Ureter (tissue), 1 donor: ENCODE data around the gene ACAN. TPM values are rescaled to one million over a fixed set of nuclear protein-coding genes. Genes with fewer than 3 reads are reported as not detected.

Source experiments
- DNase-seq: peaks from one replicate; pipeline ENCODE4 v3.0.0-alpha.2; 2020; ENCODE audit warnings: low spot score
- total RNA-seq: library from RNA; stranded (reverse); gene quantifications from one replicate; pipeline ENCODE4 v1.2.4, GENCODE V29; 2023
- donor health status: DM: yes; HTN: yes; CAD: no.

Gene ACAN
- total RNA-seq, 1 donor from 2014 or later: 1.6 TPM

DNA sequence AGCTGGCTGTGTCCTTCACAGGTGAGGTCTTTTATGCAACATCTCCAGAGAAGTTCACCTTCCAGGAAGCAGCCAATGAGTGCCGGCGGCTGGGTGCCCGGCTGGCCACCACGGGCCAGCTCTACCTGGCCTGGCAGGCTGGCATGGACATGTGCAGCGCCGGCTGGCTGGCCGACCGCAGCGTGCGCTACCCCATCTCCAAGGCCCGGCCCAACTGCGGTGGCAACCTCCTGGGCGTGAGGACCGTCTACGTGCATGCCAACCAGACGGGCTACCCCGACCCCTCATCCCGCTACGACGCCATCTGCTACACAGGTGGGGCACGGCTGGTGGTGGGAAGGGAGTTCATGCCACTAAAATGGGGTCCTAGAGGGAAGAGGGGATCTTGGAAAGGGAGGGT, 40.1 kb downstream of the ACAN start:
- no peak for DNase-seq

DNA sequence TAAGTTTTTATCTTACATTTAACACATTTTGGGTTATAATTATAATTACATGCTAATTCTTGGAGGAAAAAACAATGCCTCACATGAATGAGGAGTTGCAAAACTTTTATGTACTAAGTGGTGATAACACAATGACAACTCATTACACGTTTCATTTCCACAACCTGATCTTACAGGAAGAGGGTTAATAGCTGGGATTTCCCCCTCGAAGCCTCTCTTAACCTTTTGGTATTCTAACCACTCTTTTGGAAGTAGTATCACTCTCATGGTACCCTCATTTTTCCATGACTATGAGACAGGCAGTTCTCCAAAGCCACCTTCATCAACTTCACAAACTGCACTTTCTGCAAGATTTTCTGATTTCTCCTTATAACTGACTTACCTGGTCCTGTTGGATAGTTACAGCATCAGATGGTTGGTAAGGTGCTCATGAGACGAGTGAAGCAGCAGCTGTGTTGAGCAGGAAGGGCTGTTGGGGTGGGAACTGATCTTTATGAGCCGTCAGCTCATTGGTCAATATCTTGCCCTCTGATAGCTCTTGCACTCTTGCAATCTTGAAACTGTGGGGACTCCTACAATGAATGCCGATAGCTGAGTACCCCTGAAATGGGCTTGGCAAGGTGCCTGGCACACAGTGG, 41.6 kb downstream of the ACAN start:
- DNase-seq: no peak

DNA sequence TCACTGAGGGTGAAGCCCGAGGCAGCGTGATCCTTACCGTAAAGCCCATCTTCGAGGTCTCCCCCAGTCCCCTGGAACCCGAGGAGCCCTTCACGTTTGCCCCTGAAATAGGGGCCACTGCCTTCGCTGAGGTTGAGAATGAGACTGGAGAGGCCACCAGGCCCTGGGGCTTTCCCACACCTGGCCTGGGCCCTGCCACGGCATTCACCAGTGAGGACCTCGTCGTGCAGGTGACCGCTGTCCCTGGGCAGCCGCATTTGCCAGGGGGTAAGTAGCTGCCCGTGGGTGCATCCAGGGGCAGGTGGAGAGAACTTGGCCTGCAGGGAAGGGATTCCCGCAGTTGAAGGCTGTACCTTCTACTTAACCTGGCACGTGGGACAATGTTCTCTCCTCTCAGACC, 42.4 kb downstream of the ACAN start:
- no peak for DNase-seq

DNA sequence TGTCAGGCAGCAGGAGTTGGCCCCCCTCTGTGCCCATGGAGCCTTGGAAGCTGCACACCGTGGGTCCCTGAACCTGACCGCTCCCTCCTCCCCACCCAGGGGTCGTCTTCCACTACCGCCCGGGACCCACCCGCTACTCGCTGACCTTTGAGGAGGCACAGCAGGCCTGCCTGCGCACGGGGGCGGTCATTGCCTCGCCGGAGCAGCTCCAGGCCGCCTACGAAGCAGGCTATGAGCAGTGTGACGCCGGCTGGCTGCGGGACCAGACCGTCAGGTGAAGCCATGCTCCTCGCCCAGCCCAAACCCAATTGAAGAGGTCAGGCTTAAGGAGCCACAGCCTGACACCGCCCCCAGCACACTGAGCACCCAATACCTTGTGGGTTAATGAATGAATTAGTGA, 43.9 kb downstream of the ACAN start:
- no peak for DNase-seq

DNA sequence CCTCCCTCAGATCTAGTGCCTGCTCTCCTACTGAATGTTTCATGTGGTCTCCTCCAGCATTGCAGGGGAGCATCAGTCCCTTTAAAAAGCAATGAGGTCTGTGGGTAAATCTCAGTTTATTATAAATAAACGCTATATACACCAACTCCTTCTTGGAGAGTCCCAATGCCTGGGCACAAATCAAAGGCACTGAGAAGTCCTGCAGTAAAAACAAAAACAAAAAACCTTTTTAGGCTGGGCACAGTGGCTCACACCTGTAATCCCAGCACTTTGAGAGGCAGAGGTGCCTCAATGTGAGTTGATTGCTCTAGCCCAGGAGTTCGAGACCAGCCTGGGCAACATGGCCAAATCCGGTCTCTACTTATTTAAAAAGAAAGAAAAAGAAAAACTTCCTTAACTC, 45.0 kb downstream of the ACAN start:
- no peak for DNase-seq

DNA sequence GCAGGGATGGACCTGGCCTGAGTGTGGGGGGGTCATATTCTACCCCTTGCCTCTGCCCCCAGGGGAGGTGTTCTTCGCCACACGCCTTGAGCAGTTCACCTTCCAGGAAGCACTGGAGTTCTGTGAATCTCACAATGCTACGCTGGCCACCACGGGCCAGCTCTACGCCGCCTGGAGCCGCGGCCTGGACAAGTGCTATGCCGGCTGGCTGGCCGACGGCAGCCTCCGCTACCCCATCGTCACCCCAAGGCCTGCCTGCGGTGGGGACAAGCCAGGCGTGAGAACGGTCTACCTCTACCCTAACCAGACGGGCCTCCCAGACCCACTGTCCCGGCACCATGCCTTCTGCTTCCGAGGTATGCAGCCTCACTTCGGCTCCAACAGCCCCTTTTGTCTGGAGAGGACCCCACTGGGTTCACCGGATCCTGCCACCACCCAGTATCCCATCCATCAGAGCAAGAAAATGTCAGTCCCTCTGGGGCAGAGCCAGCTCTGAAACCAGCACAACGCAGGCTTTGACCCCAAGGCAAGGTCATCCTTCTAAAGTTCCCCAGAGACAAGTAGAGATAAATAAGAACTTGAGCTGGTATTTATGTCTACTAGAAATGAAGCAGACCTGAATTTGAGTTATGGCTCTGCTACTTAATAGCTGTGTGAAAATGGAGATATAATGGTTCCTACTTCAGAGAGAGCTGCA, 46.3 kb downstream of the ACAN start:
- no peak for DNase-seq

DNA sequence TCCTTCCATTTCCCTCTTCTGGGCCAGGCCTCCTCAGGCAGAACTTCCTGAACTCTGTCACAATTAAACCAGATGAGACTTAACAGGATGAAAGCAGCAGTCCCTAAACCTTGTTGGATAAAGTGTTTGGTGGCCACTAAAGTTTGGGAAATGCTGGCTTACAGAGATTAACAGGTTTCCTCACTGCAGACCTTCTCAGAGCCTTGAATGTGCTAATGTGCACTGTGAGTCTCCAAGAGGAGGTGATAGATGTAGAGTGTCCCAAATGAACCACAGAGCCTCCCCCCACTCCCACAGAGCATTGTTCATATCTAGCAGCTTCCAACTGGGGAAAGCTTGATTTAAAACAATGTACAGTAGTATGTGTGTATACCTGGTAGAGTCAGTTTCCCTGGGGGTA, 49.2 kb downstream of the ACAN start:
- DNase-seq: no peak

DNA sequence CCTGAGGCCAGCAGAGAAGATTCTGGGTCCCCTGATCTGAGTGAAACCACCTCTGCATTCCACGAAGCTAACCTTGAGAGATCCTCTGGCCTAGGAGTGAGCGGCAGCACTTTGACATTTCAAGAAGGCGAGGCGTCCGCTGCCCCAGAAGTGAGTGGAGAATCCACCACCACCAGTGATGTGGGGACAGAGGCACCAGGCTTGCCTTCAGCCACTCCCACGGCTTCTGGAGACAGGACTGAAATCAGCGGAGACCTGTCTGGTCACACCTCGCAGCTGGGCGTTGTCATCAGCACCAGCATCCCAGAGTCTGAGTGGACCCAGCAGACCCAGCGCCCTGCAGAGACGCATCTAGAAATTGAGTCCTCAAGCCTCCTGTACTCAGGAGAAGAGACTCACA, 55.7 kb downstream of the ACAN start:
- DNase-seq: no peak

DNA sequence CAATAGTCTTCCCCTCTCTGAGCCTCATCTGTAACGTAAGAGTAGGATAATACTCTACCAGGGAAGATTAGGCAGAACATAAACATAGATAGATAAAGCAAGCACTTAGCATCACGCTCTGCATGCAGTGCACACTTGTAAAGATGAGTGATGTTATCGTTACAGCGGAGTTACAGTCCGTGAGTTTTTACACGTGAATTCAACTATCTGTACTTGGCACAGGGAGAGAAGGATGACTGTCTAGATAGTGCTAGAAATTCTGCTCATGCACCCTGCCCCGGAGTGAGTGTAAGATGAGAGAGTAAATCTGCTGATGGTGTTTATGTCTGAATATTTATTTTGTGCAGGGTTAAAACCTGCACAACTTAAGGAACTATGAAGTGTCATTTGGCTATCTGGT, 56.3 kb downstream of the ACAN start:
- DNase-seq: no peak

DNA sequence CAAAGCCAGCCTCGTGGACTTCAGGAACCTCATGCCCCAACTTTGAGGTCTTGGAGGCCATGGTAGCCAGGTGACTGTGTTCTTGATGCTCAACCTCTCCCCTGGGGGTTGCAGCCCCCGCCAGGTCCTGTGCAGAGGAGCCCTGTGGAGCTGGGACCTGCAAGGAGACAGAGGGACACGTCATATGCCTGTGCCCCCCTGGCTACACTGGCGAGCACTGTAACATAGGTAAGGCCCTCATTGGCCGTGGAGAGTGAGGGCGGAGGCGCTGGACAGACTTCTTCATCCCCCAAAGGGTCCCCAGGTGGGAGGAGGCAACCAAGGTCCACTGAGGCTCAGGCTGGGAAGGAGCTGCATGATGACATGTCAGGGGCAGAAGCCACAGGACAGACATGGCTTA, 57.0 kb downstream of the ACAN start:
- no peak for DNase-seq

DNA sequence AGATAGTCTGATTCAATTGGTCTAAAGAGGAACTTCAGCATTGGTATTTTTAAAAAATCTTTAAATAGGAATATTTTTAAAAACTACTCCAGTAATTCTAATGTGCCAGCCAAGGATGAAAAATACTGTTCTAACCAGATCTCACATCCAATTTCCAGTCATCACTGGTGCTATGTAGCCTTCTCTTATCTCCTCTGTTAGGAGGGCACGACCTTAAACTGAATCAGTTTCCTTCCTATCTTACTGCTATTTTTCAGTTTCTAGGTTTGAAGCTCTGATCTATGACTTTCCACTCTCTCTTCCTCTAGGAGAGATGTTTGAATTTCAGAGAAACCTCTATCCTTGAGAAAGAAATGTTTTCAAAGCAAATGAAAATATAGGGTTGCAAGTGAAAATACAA, 60.2 kb downstream of the ACAN start:
- DNase-seq: no peak

DNA sequence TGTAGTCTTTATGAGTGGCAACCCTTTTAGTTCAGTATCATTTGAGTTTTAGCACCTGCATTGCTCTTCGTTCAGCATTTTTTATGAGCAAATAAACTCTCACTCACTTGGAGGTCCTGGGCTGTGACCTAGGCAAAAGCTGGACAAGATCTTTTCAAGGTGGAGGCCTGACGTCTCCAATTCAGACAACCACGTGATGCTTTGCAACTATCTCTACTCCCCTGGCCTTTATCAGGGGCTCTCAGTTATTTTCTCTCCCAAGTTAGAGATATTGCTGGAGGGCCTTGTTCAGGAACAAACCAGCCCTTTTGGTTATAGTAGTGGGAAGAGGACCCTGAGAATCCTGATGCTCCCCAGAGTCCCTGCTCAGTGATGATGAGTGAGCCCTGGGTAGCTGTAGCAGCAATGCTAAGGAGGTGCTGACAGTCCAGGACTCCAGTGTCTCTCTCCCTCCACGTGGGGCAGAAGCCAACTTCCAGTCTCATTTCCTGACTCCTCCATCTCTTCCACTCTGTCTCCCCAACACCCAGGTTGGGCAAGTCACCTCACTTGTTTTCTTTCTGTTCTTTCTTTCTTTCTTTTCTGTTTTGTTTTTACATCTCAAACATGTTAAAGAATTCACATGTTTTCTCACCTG, 61.7 kb downstream of the ACAN start:
- DNase-seq: no peak

DNA sequence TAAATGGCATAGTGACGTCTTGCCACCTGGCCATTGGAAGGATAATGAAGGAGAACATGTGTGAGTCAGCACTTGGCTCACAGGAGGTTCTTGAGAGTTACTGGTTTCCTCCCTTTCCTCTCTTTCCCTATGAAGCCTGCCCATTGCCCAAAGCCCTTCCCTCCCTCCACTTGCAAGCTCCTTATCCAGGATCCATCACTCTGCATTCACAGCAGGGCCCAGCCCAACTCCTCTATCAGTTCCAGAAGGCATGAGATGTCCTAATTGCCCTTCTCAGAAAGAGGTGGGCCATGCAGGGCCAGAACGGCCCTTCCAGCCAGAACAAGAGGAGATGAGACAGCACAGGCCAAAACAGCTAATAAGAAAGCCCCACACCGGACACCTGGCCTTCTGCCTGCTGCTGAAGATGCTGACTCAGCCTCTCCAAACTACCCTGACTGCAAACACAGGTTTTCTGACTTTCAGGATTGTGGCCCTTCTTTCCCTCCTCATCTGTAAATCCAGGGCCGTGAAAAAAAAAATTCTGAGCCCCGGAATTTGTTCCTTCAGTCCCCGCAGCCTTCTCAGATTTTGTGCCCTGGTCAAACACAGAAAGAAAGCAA, 62.4 kb downstream of the ACAN start:
- no peak for DNase-seq

DNA sequence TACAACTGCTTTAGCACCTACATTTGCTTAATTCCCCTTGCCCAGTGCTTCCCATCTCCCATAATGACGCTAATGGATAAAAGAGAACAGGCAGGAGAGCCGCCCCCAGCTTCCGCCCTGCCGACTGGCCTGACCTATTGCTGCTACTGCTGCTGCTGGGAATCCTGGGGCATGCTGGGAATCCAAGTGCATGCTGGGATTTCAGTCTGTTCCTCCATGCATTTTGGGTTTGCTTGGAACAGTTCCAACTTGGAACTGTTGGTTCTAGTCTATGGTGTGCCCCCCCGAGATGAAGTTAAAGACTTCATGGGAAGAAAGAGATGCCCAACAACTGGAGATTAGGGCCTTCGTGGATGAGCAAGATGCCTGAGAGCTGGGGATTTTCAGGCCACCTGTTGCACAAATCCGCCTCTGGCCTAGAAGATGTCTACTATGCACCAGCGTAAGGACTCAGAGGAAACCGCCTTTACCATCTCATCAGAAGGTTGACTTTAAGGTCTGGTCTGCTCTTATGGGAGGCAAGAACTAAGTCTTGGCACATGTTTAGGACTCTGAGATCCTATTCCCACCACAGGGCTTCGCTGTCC, 63.2 kb downstream of the ACAN start:
- no peak for DNase-seq

DNA sequence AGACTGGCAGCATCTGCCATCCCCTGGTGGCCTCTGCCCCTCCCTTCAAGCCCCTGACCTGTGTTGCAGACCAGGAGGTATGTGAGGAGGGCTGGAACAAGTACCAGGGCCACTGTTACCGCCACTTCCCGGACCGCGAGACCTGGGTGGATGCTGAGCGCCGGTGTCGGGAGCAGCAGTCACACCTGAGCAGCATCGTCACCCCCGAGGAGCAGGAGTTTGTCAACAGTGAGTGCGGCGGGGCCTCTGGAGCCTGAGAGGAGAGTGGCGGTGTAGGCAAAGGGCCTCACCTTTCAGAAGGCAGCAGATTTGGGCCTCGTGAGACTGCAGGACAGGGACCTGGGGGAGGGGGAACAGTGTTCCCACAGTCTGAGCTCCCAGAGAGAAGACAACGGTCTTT, 68.1 kb downstream of the ACAN start:
- no peak for DNase-seq

DNA sequence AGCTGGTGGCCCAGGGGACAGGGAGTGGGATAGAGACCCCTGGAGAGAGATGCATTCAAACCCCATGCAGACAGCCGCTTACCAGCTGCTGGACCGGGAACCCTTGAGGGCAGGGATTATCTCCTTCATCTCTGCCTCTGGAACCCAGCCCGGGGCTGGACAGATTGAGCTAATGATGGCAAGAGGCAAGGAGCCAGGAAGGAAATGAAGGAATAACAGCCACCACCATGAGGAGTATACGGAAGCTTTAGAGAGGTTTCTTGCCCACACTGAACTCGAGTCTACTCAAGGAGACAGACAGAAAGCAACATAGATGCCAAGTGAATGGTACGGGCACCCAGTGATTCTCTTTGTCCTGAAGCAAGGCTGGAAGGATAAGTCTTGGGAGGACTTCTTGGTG, 68.9 kb downstream of the ACAN start:
- DNase-seq: no peak

DNA sequence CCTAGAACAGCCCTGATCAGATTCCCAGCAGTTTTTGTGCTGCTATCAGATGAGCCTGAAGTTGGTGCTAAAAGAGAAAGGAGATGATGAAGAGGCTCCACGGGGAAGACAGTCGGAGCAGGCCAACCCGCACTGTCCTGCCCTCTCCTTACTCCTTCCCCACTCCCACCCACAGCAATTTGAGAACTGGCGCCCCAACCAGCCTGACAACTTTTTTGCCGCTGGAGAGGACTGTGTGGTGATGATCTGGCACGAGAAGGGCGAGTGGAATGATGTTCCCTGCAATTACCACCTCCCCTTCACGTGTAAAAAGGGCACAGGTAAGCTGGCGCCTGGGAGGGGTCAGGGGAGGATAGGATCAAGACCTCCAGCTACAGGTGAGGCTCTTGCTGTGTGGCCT, 69.5 kb downstream of the ACAN start:
- DNase-seq: no peak

DNA sequence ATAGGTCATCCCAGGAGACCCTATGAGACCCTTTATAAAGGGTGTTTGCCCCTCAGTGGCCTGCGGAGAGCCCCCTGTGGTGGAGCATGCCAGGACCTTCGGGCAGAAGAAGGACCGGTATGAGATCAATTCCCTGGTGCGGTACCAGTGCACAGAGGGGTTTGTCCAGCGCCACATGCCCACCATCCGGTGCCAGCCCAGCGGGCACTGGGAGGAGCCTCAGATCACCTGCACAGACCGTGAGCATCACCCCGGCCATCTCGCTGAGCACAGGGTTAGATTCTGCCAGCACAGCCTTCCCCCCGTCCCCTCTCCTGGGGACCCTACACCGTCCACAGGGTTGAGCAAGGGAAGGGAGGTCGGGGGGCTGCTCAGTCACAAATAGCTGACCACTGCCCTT, 70.5 kb downstream of the ACAN start:
- DNase-seq: no peak

DNA sequence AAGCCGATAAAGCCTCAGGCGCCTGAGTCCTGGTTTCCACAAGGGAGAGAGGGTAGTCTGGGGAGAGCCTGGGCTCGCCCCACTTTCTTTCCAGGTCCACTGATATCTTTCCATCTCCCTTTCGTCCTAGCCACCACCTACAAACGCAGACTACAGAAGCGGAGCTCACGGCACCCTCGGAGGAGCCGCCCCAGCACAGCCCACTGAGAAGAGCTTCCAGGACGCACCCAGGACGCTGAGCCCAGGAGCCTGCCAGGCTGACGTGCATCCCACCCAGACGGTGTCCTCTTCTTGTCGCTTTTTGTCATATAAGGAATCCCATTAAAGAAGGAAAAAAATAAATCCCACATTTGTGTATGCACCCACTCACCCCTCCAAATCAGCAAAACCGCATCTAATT, 71.0 kb downstream of the ACAN start:
- DNase-seq: no peak

DNA sequence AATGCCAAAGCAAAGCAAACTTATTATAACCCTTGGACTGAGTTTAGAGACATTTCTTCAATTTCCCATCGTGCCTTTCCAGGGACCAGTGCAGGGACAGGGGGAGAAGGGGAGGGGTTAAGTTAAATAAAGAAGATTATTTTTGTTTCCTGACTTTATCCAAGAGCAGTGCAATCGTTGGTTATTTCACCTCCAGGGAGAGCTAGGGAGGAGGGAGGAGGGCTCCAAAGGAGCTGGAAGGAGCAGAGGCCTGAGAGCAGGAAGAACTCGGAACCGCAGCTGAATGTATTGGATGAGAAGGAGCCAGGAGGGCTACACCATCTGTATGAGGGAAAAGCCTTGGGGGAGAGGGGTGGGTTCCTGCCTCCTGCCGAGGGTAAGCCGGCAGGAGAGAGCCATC, 71.4 kb downstream of the ACAN start:
- no peak for DNase-seq

DNA sequence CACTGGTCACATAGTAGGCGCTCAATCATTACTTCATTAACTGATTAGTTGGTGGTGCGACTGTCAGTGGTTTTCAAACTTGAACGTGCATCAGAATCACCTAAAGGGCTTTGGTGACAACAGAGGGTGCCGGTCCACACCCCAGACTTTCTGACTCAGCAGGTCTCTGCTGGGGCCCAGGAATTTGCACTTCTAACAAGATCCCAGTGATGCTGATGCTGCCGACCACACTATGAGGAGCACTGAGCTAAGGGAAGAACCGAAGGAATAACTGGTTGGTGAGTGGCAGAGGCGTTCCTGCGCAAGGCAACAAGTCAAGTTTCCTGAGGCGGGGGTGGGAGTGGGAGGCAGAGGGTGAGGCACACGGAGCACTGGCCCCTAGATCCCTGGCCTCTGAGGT, 73.3 kb downstream of the ACAN start:
- no peak for DNase-seq

DNA sequence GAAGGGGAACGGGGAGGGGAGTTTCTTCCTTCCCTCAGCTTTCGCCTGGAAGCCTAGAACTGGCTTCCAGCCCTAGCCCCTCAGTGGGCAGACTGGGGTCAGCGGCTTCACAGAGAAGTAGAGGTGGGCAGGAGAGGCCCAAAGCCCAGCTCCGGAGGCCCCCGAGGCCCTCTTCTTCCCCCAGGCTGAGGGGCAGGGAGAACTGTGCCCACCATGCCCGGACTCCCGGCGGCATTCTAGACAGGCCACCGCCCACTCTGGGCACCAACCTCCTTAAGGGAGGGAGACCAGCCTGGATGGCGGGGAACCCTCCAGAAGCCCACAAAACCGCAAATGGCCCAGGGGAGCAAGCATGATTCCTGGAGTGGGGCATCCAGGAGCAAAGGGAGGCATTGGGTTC, 74.2 kb downstream of the ACAN start:
- DNase-seq: no peak

DNA sequence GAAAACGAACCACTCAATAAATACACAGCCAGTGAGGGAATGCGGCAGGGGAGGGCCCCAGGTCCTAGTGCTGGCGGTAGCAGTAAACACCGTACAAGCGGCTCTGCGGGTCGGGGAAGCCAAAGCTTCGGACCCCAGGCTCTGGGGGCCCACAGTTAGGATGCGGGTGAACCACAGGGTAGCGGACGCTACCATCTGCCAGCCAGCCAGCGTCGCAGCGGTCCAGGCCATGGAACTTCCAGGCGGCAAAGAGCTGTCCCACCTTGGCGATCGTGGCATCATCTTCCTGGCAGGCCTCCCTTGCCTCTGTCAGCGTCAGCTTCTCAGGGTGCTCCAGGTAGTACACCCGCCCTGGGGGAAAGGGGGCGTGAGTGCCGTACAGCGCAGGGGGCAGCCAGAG, 74.7 kb downstream of the ACAN start:
- DNase-seq: no peak
